ENCODE measurements around the gene DDR1.

Gene DDR1

GRCh38 chr6:30948811-30949210 is 64.5 kb downstream of the DDR1 start:
- in situ Hi-C loops (cut with HindIII; ENCODE audit: low pct_ligation_motif_present, low sequenced_read_pairs), result no loop called here
- DNase-seq, result no peak
- Histone ChIP-seq H3K27me3 (replicated peaks) (peaks cover 7% of the 10 kb centered on the region), H3K27ac (no peak overlapping the region), H3K4me3 (ENCODE audit: low read depth, low read length) (no peak overlapping the region), H3K36me3 (replicated peaks) (no peaks in the 10 kb centered on the region)
- no peak for TF ChIP-seq CTCF (IDR thresholded peaks at IDR 0.05; ENCODE audit: low read depth, low read length, missing control alignments)

All from brain microvascular endothelial cell (primary cell).